ENCODE data around the gene ZFAND3.

- no peak for TF ChIP-seq CTCF (IDR thresholded peaks at IDR 0.05)
- no peak for TF ChIP-seq POLR2A (IDR thresholded peaks at IDR 0.05)
Observed at GRCh38 chr6:38099221-38099620, 279.7 kb downstream of the ZFAND3 start.

All from Peyer's patch (tissue), 4 donors.